GM21825 (cell line): ENCODE results near the gene CCDC73.
A peak's percentile ranks its signal among the peaks of the same experiment; 100 is the strongest.
"Not testable (repeated sequence)": the region's sequence is repeated elsewhere in the genome, so short reads cannot be mapped to it uniquely, and the experiment has no call there.

ENCODE experiments used
- ATAC-seq: cut with Tn5 transposase; IDR thresholded peaks from one replicate; pipeline ENCODE4 v1.9.1; 2021; ENCODE audit warnings: mild to moderate bottlenecking, moderate library complexity; ENCODE audit not compliant: unreplicated experiment

The CCDC73 gene

GRCh38 chr11:32794439-32794838 lies at the start of gene CCDC73:
CCDC73 (minus strand) TSS chr11:32794662; CDS start chr11:32760243, 34,419 bp downstream.
- no peak for ATAC-seq

DNA sequence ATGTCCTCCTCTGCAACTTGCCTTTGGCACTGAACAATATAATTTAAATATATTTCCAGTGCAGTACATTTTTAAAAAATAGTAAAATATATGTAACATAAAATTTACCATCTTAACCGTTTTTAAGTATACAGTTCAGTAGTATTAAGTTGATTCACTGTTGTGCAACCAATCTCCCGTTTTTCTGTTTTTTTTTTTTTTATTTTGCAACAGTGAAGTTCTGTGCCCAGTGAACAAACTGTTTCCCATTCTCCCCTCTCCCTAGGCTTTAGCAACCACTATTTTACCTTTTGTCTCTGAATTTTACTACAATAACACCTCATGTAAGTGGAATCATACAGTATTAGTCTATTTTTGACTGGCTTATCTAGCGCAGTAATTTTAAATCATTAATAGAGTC lies 49.1 kb upstream of the CCDC73 start:
- ATAC-seq = no peak

GRCh38 chr11:32840587-32840986 lies 46.1 kb upstream of the CCDC73 start:
- no peak for ATAC-seq

DNA sequence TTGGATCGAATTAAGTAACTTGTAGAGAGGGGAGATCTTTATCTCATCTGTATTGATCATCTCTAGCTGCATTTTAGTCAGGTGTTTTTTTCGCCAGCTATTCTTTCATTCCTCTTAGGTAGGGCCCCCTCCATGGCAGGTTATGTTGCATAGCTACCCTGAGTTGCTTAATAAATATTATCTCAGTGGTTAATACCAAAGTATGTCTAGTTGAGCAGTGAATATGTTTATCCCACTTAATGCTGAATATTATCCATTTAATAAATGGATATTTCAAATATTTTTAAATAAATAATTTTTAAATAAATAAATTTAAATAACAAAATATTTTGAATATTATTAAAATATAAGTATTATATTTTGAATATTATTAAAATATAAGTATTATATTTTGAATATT lies 44.8 kb upstream of the CCDC73 start:
- no peak for ATAC-seq

DNA sequence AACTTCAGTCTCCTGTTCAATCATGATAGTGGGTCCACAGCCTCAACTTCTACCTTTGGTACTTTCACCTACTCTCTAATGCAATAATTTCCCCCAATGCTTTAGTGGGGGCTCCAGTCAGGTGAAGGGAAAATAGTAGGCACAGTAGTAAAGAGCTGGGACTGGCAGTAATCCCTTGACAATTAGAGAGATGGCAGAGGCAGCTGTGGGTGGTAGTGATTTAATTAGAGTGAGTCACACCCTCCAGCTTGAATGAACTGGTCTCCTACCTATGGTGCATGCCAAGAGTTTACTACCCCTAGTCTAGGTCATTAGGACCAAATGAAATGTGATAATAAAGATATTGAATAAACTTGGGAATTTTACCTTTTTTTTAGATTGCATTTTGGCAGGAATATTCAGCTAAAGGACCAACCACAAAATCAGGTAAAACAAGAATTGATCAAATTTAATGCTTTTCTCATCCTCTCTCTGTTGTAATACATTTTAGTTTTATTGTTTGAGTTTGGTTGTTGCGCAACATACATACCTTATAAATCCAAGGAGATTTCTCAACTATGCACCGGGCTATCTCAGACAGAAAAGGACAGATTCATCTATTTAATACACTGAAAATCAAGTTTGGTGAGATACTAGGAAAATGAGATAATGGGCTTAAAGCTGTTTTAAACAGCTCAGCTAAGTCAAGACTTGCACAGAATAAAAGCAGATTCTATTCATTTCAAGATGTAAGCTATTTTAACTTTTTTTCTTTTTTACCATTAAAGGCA lies 44.2 kb upstream of the CCDC73 start:
- ATAC-seq = no peak

- ATAC-seq = no peak
These were observed 42.5 kb upstream of the CCDC73 start for GRCh38 chr11:32836946-32837345.

DNA sequence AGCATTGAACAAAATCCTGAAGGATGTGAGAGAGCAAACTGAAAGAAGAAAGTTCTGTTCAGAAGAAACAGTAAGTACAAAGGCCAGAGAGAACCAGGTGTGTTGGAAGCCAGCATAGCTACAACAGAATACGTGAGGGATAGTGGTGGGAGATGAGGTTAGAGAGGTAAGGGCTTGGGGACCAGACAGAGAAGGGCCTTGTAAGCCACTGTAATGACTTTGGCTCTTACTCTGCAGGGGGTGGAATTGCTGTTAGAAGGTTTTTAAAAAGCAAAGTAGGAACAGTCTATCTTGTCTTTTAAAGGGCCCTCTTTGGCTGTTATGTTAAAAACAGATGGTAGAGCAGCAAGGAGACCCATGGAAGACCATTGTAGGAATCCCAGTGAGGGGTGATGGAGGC lies 39.5 kb upstream of the CCDC73 start:
- ATAC-seq = no peak

DNA sequence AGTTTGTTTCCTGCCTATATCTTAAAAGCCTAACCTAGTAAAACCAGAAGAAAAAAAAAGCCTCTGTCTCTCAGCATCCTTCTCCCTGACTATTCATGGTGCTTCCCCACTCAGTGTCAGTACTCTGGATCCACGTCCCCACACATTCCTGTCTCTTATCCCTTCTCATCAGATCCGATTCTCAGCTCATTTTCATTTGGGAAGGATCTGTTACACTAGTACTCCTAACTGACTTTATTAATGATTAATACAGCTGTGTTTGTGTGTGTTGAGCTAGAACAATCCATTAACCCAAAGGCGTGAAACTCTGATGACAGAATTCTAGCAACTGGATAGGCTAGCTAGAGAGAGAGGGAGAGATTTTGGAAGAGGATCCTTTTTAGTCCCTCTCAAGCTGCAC lies 36.8 kb upstream of the CCDC73 start:
- no peak for ATAC-seq

DNA sequence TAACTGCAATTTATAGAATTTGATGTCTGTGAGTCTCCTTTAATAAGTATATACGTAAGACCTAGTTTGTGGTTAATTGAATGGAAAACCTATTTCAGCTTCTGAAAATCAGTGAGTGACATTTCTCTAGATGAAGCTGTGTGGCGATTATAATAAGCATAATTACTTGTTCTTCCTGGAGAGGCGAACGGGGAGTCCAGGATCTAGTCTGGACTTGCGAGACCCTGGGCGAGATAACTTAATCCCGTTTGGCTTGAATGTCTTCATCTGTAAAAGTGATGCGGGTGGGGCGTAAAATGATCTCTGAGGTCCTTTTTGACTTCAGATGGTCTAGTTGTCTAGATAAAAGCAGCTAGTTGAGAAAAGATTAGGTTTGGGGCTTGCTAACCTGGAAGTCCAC lies 36.3 kb upstream of the CCDC73 start:
- no peak for ATAC-seq

DNA sequence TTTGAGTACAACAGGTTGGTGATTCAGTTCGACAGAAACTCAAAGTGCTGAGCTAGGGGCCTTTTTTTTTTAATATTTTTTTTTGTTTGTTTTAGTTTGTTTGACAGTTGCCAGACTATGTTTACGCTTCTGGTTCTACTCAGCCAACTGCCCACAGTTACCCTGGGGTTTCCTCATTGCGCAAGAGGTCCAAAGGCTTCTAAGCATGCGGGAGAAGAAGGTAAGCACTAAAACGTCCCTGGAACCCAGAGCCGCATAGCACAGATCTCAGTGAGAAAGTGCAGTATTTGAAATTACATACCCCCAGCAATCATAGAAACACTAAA lies 35.9 kb upstream of the CCDC73 start:
- ATAC-seq = peak; percentile 8

DNA sequence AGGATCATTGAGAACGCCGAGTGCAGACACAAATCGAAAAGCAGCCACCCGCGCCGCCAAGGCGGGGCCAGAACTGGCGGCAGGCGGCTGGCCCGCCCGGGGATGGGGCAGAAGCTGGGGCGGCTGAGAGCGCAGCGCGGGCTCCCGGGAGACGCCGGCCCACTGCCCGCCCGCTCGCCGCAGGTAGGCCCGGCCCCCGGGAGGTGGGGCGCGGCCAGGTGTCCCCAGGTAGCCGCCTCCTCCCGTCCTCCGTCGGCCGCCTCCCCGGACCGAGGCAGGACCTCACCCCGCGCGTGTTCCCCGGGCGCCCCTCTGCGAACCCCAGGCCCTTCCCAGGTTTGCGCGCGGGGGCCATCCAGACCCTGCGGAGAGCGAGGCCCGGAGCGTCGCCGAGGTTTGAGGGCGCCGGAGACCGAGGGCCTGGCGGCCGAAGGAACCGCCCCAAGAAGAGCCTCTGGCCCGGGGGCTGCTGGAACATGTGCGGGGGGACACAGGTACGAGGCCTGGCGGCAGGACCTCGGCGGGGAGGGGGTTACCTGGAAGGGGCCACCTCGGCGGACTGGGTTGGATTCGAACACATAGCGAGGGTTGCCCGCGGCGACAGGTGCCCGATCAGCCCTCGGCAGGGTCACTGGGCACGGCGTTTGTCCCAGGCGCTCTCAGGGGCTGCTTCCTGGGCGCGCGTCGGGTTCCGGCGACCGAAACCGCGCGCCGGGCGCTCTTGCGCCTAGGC lies 35.4 kb upstream of the CCDC73 start, which contains the start of gene PRRG4:
TSS of gene PRRG4 (plus strand) at position 248 of the 733 bp plus-strand sequence. CDS start 603 bp downstream, outside the sequence.
- ATAC-seq = peak; percentile 75

DNA sequence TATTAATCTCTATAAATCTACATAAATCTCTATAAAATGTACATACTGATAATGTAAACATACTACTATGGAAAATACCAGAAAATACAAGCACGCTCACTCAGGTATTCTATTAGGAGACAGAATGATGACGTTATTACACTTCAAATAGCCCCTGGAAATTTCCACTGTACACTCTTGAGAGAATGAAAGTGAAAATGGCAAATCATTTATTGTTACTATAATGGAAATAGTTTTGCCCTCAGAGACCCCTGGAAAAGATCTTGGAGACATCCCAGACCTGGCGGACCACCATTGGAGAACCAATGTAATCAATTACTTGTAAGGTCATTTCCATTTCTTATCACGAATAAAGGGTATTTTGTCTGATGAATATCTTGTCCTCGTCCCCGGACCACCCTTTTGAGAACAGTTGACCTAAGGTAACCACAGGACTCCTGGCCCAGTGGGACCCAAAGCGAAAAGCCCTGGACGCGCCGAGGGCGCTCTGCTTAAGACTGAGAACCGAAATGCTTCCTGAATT lies 34.8 kb upstream of the CCDC73 start:
- ATAC-seq = peak; percentile 37

DNA sequence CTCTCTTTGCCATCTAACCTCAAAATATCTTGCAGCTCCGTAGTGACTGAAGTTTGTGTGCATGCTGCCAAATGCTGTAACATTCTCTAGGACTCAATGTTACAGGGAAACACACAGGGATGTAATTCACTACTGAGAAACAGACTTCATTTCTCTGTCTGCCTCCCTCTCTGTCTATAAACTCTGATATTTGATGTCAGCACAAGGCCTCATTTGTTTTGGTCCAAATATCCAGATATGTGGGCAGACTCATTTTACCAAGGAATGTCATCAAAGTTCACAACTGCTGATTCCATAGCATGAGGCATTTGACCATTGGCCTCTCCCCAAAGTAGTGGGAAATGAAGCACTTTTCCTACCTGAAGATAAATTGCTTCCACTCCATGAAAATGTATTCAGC lies 32.8 kb upstream of the CCDC73 start:
- ATAC-seq = no peak

DNA sequence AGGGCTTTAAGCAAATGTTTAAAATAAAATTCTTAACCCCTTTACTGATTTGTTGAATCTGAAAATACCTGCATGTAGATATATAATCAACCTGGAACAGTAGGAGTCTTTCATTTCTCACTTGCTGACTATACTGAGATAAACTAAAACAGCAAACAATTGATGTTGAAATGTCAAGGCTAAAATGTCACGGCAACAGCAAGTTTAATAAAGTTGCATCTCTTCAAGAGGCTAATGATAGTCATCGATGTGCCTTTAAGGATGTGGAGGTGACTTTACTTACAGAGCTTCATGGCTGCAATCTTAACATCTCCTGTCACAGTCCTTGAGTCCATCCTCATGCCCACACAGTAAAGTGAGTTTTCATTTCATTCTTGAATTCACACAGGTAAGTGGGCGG lies 31.7 kb upstream of the CCDC73 start:
- ATAC-seq = no peak

DNA sequence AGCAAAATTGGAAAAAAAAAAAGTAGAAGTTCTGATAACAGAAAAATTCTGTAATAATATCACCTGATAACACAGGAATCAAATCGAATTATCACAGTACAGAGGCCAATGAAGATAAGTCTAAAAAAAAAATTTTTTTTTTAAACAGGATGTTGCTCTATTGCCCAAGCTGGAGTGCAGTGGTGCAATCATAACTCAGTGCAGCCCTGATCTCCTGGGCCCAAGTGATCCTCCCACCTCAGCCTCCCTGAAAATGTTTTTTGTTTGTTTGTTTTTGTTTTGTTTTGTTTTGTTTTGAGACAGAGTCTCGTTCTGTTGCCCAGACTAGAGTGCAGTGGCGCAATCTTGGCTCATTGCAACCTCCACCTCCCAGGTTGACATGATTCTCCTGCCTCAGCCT lies 29.2 kb upstream of the CCDC73 start:
- ATAC-seq = not testable (repeated sequence)

DNA sequence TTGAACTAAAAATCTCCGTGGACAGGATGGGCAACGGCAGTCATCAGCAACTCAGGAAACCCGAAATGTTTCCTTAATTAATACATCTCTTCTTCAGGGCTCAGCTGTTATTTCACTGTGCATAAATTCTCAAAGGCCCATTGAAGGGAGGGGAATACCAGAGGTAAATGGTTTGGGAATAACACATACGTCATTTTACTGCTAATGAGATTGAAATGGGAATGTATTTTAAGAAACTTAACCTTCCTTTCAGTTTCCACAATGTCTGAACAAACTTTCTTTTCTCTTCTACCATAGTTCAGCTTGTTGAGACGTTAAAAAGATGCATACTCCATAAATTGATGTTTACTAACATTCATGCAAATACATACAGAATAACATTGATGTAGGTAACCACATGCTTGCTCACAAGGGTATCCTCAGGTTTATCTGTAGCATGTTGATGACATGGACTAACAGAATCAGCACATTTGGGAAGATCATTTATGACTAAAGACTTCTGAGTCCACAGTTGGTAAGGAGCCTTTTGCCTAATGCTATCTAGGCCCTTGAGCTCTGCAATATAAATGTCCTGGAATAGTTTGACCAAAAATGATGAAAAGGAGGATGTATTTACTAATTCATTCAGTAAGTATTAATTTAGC lies 27.6 kb upstream of the CCDC73 start:
- ATAC-seq = no peak

GRCh38 chr11:32821517-32821916 lies 27.1 kb upstream of the CCDC73 start:
- no peak for ATAC-seq

GRCh38 chr11:32820497-32820896 lies 26.0 kb upstream of the CCDC73 start:
- ATAC-seq = no peak

GRCh38 chr11:32819187-32819586 lies 24.7 kb upstream of the CCDC73 start:
- ATAC-seq = no peak

DNA sequence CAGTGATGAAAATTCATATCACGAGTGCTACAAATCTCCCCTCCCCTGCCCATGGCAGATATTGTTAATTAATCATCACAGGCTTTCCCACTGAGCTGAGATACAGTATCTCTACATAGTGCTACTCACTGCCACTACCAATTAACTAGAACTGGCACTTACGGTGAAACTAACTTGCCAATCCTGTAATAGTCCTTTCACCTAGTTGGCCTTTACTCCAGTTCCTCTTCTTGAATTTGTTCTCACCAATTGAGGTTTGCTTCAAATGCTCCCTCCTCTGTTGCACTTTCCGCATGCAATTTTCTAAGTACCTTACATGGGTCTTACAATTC lies 23.4 kb upstream of the CCDC73 start:
- no peak for ATAC-seq

GRCh38 chr11:32817181-32817851 lies 22.9 kb upstream of the CCDC73 start:
- no peak for ATAC-seq
